ENCODE measurements around the gene DDIAS. TPM values are rescaled to one million over a fixed set of nuclear protein-coding genes. Genes with fewer than 3 reads are reported as not detected.
"Not testable (repeated sequence)": the region's sequence is repeated elsewhere in the genome, so short reads cannot be mapped to it uniquely, and the experiment has no call there.

DDIAS gene
- total and polyA plus RNA-seq, 2 donors (not counting 1 experiment from before 2014, with no cell fraction given): 1.7 to 3.3 TPM

- H3K4me1 ChIP-seq (ENCODE audit: control insufficient read depth in 2 of 2, insufficient read depth in 2 of 2, low read length in 2 of 2); ATAC-seq (ENCODE audit: low read depth); POLR2A ChIA-PET; H2AFZ ChIP-seq (ENCODE audit: insufficient read depth, low read depth, low read length, poor library complexity, severe bottlenecking); H3K9me3 Mint-ChIP-seq (ENCODE audit: insufficient read depth); CTCF ChIA-PET; H3K4me3 Mint-ChIP-seq; H3K9ac ChIP-seq (ENCODE audit: low read length); DNase-seq; H3K27me3 Mint-ChIP-seq; H3K27ac Mint-ChIP-seq; intact Hi-C loops (cut with micrococcal nuclease); H3K9me3 ChIP-seq (ENCODE audit: control extremely low read depth in 1 of 3, control insufficient read depth in 2 of 3, insufficient read depth in 1 of 3, low read length in 2 of 3); H3K4me3 ChIP-seq (ENCODE audit: control extremely low read depth in 1 of 5, extremely low read depth in 1 of 5, insufficient read depth in 1 of 5, low read depth in 2 of 5, low read length in 4 of 5); H4K20me1 ChIP-seq (ENCODE audit: control insufficient read depth, insufficient read depth, low read length, poor library complexity, severe bottlenecking); H3K27ac ChIP-seq (ENCODE audit: low read length in 2 of 2); H3K27me3 ChIP-seq (replicated peaks in 1 of 4; ENCODE audit: control extremely low read depth in 1 of 4, control insufficient read depth in 3 of 4, insufficient read depth in 4 of 4, low read length in 3 of 4); H3K4me2 ChIP-seq (replicated peaks; ENCODE audit: low read depth, low read length, poor library complexity, severe bottlenecking): not testable (repeated sequence)
- peaks cover 34% of the 10 kb centered on the region for H3K79me2 ChIP-seq (ENCODE audit: control insufficient read depth, insufficient read depth, low read length)
- WGBS (ENCODE audit: insufficient coverage): no CpG with 5 or more reads among the region's 1 CpG
- H3K36me3 ChIP-seq (replicated peaks in 1 of 2; ENCODE audit: control extremely low read depth in 1 of 2, control insufficient read depth in 1 of 2, extremely low read depth in 1 of 2, insufficient read depth in 2 of 2, low read length in 1 of 2): peaks cover 16 to 33% of the 10 kb centered on the region in 2 experiments
- H3K4me1 Mint-ChIP-seq: peaks cover 11% of the 10 kb centered on the region
Measured at GRCh38 chr11:82854916-82855315, 46.6 kb upstream of the DDIAS start.

DNA sequence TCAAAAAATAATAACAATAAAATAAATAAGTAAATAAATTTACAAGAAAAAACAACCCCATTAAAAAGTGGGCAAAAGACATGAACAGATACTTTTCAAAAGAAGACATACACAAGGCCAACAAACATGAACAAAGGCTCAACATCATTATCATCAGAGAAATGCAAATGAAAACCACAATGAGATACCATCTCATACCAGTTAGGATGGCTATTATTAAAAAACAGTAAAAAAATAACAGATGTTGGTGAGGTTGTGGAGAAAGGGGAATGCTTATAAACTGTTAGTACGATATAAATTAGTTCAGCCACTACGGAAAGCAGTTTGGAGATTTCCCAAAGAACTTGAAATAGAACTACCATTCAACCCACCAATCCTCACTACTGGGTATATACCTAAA lies 45.9 kb upstream of the DDIAS start:
- Histone ChIP-seq H3K4me1 (ENCODE audit: control insufficient read depth in 2 of 2, insufficient read depth in 2 of 2, low read length in 2 of 2) (no peaks in the 10 kb centered on the region), H3K4me2 (replicated peaks; ENCODE audit: low read depth, low read length, poor library complexity, severe bottlenecking) (no peak overlapping the region), H3K36me3 (replicated peaks in 1 of 2; ENCODE audit: control extremely low read depth in 1 of 2, control insufficient read depth in 1 of 2, extremely low read depth in 1 of 2, insufficient read depth in 2 of 2, low read length in 1 of 2) (peaks cover 15 to 28% of the 10 kb centered on the region in 2 experiments), H3K79me2 (ENCODE audit: control insufficient read depth, insufficient read depth, low read length) (peaks cover 34% of the 10 kb centered on the region), H3K9ac (ENCODE audit: low read length) (no peak overlapping the region), H4K20me1 (ENCODE audit: control insufficient read depth, insufficient read depth, low read length, poor library complexity, severe bottlenecking) (peaks cover 5% of the 10 kb centered on the region), H3K27me3 (replicated peaks in 1 of 4; ENCODE audit: control extremely low read depth in 1 of 4, control insufficient read depth in 3 of 4, insufficient read depth in 4 of 4, low read length in 3 of 4) (no peaks in the 10 kb centered on the region), H3K4me3 (ENCODE audit: control extremely low read depth in 1 of 5, extremely low read depth in 1 of 5, insufficient read depth in 1 of 5, low read depth in 2 of 5, low read length in 4 of 5) (no peak overlapping the region), H3K9me3 (ENCODE audit: control extremely low read depth in 1 of 3, control insufficient read depth in 2 of 3, insufficient read depth in 1 of 3, low read length in 2 of 3) (peaks cover 0 to 3% (median 0%) of the 10 kb centered on the region in 3 donors), H3K27ac (ENCODE audit: low read length in 2 of 2) (no peak overlapping the region), H2AFZ (ENCODE audit: insufficient read depth, low read depth, low read length, poor library complexity, severe bottlenecking) (no peak overlapping the region)
- Mint-ChIP-seq H3K27ac (no peak overlapping the region), H3K9me3 (ENCODE audit: insufficient read depth) (no peaks in the 10 kb centered on the region), H3K4me3 (no peak overlapping the region), H3K4me1 (peaks cover 11% of the 10 kb centered on the region), H3K27me3 (no peaks in the 10 kb centered on the region)
- WGBS (ENCODE audit: insufficient coverage): no CpG with 5 or more reads among the region's 2 CpGs
- TF ChIP-seq CTCF (IDR thresholded peaks at IDR 0.05) (no peak), EZH2 (IDR thresholded peaks at IDR 0.05; ENCODE audit: borderline replicate concordance, insufficient read depth, low read depth, low read length, poor library complexity, severe bottlenecking) (no peak)
- DNase-seq: no peak
- intact Hi-C loops (cut with micrococcal nuclease): no loop called here
- no peak for ATAC-seq (ENCODE audit: low read depth)
- ChIA-PET POLR2A (no interaction called here), CTCF (no interaction called here)
